GM18870 (cell line): ENCODE data around the gene CBX5.
"Not testable (repeated sequence)": the region's sequence is repeated elsewhere in the genome, so short reads cannot be mapped to it uniquely, and the experiment has no call there.

Source experiments
- ATAC-seq: cut with Tn5 transposase; IDR thresholded peaks from one replicate; pipeline ENCODE4 v1.9.1; 2021; ENCODE audit warnings: moderate library complexity; ENCODE audit not compliant: unreplicated experiment

Gene CBX5

DNA sequence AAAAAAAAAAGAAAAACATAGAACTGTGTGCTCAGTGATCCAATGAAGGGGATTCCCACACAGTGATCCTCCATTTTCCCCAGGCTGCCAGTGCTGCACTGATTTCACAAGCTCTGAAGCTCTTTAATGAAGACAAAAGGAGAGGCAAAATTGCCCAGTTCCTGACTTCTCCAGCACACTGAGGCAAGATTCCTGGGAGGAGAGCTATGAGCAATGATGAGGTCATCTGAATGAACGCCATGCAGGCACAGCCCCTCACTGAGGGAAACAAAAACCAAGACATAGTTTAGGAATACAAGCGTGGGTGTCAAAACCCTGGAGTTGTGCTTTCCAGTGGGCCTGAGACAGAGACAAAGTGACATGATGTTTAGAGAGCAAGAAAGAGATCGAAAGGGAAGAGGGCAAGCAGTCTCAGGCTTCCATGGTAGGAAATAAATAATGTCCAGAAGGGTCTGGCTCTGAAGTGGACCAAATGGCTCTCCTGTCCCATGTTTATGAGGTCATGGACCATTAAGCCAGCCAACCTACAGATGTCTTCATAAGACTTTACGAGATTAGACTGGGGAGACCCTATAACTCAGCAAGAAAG lies 50.2 kb downstream of the CBX5 start:
- ATAC-seq = no peak

DNA sequence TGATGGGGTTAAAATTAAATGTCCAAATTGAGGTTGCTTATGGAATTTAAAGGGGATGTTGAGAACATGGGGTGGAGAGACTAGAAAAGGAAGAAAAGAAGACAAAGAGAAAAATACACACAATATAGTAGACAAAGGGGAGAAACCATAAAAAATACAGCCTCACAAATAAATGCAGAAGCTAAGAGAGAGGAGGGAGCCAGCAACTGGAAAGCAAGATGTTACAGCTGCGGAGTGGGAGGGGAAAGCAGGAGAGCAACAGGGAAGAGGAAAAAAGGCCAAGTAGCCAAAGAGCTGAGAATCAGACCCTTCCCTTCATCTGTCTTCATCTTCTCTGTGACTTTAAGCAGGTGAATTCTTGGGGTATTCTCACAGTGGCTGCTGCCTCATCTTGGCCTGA lies 51.5 kb downstream of the CBX5 start:
- no peak for ATAC-seq

DNA sequence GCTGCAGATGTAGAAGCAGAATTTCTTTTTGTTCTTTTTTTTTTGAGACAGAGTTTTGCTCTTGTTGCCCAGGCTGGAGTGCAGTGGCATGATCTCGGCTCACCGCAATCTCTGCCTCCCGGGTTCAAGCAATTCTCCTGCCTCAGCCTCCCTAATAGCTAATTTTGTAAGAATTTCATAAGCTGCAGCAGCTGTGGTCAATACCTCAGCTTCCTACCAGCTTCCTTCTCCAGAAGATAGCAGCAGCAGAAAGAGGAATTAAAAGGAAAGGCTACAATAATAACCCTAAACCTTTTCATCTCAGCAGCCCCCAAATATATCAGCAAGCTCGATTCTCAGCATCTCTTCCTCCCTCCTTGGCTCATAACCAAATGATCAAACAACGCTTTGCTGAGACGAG lies 52.0 kb downstream of the CBX5 start:
- ATAC-seq = not testable (repeated sequence)

DNA sequence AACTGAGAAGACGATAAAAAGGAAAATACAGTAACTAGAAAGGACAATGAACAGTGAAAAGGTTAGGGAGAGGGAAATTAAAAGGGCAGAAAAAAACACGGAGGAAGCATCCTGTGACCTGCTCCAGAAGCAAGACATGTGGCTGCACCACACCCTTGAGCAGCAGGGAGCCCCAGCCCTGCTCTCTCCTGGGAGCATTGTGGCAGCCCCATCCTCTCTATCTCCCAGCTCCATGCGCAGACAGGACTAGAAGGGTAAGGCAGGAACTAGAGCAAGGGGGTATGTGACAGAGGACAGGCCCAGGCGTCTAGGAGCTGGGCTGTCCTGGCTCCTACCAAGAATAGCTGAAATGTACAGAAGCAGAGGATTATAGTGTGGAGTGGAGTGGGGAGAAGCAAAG lies 52.5 kb downstream of the CBX5 start:
- ATAC-seq = no peak

DNA sequence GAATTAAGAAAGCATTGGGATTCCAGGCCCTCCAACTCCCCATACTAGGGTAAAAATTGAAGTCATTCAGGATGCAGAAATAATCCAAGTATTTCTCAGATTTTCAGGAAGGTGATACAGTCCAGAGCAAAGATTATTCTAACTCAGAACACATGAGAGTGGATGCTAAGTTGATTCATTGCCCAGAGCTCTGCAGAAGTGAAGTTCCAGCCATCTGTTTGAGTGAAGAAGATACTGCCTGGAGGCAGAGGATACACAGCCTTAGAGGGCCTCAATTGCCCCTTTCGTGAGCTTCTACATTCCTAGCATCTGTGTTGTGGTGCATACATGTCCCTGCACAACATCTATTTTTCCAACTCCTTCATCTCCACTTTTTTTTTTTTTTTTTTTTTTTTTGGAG lies 54.3 kb downstream of the CBX5 start:
- ATAC-seq = no peak

DNA sequence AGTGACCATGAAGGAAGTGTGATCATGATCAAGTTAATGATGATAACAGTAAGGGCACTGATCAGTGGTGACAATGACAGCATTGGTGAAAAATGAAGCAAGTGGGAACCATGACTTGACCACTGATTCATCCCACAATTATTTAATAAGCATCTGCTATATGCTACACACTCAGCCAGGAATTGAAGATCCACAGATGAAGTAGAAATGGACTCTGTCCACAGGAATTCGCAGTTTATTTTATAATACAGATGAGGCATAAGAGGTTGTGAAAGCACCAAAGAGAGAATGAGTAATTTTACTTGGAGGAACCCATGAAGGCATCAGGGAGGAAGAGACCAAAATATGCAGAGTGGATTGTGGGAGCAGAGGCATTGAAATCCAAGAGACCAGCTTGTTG lies 57.3 kb downstream of the CBX5 start:
- no peak for ATAC-seq

DNA sequence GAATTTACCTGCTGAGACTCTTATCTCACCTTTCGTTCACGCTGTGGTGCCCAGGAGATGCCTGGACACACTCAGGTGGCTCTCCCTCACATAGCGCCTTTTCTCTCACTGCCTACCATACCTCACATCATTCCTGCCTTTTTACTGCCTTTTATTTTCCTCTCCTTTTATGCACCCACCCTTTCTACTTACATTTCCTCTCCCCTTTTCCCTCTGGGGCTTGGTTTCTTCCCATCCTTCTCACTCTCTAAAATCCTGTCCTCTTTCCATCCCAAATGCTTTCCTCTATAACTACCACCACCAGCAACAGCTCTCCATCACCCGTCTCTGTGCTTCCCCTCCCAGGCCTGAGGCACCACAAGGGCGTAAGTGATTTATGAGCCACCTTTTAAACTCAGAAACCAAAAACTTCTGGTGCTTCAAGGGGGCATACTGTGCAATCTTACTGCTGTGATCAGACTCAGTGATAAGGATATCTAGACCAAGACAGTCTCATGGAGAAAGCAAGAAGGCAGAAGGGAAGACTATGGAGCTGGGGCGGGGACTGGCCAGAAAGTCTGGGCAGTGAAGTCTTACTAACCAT lies 58.4 kb downstream of the CBX5 start:
- ATAC-seq = no peak

DNA sequence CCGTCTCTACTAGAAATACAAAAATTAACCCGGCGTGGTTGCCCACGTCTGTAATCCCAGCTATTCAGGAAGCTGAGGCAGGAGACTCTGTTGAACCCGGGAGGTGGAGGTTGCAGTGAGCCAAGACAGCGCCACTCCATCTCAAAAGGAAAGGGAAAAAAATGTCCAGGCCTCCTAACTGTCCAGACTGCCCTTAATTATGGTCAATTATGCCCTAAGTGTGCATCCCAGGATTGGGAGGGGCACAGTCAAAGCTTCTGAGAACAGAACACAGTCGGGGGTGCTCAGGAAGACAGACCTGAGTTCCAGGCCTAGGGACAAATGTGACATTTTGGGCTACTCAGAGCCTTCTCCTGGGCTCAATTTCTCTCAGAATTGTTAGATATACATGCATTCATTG lies 59.4 kb downstream of the CBX5 start:
- ATAC-seq = no peak

DNA sequence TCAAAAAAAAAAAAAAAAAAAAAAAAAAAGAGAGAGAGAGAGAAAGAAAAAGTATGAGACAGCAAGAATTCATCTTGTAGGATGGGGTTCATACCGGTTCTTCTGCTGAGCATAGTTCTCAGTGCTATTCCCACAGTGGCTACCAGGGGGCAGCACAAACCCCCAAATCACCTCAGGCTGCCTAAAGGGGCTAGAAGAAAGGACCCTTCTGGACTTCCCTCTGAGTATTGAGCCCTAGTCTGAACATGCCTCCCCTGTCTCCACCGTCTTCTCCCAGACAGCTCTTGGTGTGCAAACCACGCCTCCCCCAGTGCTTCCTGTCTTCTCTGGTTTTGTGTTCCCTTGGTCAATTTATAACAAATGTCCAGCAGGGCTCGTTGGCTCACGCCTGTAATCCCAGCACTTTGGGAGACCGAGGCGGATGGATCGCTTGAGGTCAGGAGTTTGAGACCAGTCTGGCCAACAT lies 59.8 kb downstream of the CBX5 start:
- no peak for ATAC-seq

DNA sequence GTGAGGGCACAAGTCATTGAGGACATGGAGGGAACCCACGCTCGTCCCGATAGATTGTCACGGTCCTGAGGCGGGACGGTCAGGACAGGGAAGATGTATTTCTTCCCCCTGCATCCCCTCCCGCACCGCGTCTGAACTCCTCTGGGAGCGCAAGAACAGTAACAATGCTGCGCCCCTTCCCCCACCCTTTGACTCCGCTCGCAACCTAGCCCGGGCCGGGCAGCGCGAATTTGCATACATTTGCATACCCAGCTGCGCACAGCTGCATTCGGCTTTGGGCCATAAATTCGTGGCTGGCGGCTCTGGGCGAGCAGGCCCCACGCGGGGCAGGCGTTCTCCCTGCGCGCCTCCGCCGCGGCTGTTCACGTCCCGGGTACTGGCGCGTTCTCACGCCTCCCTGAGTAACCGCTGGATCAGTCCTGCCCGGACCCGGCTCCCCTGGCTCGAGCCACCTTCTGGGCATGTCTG lies 62.1 kb downstream of the CBX5 start:
- ATAC-seq = no peak

DNA sequence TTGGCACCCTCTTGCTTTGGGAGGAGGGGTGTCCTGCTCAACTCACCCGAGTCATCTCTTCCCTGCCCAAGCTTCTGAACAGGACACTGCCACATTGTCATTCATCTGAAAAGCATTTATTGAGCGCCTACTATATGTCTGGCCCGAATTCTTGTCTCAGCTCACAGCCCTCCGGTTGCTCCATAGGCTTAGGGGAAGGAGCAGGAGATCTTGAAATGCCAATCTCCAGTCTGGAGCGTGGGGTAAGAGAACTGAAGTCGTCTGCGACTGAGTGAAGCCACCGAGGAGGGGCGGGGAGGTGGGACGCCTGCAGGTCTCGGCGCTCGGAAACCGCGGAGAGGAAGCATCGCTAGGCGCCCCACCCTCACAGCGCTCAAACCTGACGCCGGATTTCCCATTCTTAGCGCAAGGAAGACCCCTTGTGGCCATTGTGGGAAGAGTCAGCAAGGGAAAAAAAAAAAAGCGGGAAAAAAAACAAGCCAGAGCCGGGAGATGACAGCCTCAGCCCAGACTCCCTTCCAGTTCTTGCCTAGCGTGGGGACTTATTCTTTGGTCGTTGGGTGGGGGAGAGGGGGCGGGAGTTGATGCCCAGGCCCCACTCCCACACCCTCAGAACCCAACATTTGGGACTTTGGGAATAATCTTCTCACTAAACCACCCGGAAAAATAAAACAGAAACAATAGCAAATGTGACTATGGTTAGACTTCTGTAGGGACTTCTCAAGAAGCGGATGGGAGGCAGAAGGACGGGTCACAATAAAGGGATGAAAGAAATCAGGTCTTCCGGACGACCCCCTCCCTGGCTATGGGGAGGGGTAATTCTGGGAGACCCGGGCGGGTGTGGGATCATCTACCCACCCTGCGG lies 62.9 kb downstream of the CBX5 start:
- no peak for ATAC-seq

DNA sequence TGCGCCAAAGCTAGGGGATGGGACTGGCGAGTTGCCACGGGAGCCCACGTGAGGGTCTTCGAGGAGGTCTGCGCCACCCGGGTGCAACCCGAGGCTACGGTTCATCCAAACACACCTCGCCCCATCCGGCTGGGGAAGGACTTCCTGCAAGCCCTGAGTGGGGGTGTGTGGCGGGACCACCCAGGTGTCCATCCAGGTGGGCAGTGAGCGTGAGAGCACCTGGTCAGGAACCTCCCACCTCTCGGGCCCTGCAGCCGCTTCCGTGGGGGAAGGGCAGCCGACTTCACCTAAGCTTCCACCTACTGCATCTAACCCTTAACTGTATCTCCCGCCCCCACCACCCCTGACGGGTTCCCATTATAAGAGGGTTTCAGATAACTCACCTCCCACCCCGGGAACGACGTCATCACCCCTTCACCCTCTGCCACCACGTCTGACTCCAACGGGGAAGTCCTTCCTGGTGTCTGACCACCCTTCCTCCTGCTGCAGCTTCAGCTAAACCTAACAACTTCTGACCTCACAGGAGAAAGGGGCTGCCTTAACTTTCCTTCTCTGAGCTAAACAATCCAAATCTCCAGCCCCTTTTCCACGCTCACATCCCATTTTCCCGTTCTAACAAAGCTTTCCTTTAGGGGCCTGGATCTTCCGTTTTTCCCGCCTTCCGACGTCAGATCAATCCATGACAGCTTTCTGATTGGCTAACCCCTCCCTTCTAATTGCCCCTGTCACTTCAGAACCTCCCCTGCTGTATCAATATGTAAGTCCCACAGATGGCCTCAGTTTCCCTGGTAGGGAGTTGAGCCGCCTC lies 63.7 kb downstream of the CBX5 start:
- no peak for ATAC-seq

DNA sequence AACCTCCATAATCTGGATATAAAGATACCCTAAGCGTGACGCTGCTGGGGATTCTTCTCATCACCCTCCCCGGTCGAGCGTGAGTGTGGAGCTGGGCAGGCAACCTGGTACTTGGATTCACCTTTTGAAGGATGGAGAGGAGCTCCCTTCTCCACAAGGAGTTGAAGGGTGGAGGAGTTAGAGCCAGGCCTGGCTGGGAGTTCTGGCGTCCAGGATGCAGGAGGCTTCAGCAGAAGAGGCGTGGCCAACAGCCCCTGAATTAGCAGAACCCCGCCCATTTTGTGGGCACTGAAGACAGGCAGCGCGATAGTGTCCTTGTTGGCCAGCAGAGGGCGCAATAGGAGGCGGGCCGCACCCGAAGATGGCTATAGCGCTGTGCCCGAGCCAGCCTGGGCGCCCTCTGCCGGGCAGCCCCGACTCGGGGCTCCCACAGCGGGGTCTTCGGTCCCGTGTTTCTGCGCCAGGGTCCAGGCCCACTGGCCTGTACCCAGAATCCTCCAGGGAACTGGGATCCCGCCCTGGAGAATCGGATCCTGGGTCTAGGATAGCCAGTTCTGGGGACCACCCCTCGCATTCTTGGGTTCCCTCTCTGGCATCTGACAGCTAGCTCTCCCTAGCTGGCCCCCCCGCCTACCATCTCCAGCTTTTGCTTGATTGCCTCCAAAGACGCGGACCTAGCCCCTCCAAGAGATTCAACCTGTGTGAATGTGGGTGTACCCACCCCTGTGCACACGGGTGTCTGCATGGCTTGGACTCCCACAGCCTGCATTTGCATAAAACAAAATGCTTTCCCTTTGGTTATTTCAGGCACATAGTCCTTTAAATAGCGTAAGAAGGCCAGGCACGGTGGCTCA lies 65.1 kb downstream of the CBX5 start:
- ATAC-seq = peak; percentile 65

DNA sequence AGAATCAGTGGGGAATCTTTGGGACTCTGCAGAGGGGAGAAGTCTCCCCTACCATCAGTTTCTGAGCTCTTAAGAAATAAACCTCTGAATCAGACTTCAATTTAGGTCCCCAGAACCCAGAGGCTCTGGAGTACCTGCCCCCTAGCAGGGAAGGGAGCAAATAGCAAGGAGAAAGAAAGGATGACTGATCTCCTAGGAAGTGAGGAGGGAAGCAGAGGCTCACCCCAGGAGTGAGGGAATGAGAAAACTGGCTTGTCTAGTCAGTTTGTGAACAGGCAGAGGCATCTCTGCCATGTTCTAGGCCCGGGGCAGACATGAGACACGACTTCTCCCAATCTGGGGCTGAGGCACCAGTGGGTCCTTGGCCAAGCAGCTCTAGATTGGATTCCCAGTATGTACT lies 66.8 kb downstream of the CBX5 start:
- ATAC-seq = no peak

DNA sequence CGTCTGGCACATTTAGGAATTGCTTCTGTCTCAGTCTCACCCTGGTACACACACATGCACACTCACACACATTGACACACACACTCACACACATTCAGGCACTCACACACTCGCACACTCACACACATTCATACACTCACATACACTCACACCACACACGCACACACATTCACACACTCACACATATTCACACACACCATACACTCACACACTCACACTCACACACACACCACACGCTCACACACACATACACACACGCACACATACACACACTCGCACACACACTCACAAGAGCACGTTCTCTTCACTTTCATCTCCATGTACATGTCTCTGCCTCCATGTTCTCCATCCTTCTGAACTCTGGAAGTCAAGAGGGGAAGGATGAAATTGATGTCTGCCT lies 68.0 kb downstream of the CBX5 start:
- ATAC-seq = no peak

DNA sequence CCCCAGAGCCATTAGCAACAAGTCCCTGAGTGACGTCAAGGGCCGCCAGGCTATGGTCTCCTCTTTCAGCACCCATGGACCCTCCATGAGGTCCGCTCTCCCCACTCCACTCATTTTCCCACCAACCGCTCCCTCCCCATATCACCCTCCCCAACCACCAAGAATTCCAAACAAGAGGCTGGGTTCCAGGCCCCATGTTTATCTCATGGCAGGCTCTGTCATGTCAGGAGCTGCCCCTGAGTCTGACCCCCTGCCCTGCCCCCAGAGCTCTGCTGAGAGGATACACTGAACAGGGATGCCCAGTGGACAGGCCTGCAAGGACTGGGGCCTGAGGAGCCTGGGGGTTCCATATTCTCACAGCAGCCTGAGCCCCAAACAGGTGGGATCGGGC lies 69.5 kb downstream of the CBX5 start:
- no peak for ATAC-seq

DNA sequence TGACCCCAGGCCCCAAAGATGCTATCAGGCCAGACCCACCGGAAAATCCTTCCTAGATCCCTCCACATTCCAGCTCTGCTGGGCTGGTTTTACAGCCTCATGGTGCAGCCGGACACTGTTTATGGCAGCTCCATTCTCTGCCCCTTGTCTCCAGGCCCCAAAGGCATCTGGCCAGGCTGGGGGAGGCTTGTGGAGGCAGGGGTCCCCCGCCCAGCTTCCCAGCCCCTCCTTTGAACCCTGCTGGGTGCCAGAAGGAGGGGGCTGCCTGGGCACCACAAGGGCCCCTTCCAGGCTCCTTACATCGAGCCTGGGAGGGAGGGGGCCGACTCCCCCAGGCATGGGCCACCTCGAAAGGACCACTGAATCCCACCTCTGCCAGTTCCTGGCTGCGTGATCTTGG lies 71.3 kb downstream of the CBX5 start:
- no peak for ATAC-seq

DNA sequence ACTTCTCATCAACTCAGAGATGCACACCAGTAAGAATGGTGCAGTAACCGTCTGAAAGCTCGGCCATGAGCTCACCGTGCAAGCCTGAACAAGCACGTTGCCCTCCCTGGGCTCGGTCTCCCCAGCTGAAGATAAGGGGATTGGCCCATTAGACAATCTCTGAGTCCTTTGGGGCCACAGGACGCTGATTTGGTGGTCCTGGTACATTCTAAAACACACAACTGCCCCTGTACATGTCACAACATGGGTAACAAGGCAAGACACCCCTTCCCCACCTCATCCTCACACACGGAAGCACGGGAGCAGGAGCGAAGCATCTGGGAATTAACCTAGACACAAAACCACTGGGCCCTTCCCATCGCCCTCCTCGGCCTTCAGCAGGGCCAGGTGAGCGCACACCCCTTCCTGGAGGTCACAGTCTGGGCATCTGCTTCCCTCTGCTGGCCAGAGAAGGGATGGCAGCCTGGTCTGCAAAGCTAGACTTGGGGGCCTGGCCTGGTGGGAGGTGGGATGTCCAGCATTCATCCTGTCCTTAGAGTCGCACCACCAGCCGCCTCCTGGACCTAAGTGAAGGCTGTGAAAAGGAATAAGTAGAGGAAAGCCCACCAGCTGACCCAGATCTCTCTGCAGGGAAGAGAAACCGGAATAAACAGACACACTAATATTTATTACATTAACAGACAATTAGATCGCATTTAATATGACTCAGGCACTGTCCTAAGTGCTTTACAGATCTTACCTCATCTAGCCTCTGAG lies 72.2 kb downstream of the CBX5 start:
- no peak for ATAC-seq

DNA sequence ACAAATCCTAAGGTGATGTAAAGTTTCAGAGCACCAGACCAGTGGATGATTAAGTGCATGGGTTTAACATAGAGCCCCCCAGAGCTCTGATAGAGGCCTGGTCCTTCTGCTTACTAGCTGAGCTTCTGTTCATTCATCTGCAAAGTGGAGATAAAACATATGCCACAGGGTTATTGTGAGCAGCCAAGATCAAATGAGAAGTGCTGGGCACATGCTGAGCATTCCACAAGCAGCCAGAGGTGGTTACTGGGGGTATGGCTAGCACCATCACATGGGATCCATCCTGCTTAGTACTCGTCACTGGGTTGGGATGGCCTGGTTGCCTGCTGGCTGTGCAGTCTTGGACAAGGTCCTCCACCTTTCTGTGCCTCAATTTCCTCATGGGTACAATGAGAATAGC lies 73.1 kb downstream of the CBX5 start:
- no peak for ATAC-seq

DNA sequence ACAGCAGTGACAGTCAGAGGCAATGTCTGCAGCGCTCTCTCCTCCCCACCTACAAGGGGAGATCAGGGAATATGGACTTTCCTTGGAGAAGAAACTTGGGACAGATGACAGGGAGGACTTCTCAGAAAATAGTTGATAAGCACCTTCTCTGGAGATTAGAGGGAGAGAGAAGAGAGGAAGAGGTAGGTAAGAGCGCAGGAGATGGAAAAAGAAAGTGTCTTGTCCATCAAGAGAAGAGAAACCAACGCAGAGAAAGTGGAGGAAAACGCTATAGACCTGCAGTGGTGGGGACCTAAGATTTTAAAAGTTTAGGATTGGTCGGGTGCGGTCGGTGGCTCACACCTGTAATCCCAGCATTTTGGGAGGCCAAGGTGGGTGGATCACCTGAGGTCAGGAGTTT lies 75.6 kb downstream of the CBX5 start:
- ATAC-seq = no peak
